SU-DHL-6 (cell line): ENCODE data around the gene C10orf71.

ENCODE experiments used
- CTCF ChIP-seq: fragments of 200-600 bp; sonication (generic); IDR thresholded peaks from one replicate; pipeline ENCODE4 v1.5.1; 2017; ENCODE audit warnings: antibody characterized with exemption, mild to moderate bottlenecking, low read length, moderate library complexity; ENCODE audit not compliant: insufficient read depth, poor library complexity, severe bottlenecking
- EZH2phosphoT487 ChIP-seq: fragments of 200-600 bp; sonication (generic), shearing (Covaris generic); conservative IDR thresholded peaks from 2 replicates; pipeline ENCODE4 v1.6.1; 2018; ENCODE audit warnings: mild to moderate bottlenecking, antibody characterized with exemption, low read length, moderate library complexity, mixed read lengths

GRCh38 chr10:49284356-49284755 is 14.6 kb upstream of the C10orf71 start:
- TF ChIP-seq CTCF (no peak), EZH2phosphoT487 (no peak)
